ENCODE results near the gene HDAC4.

HDAC4 gene

DNA sequence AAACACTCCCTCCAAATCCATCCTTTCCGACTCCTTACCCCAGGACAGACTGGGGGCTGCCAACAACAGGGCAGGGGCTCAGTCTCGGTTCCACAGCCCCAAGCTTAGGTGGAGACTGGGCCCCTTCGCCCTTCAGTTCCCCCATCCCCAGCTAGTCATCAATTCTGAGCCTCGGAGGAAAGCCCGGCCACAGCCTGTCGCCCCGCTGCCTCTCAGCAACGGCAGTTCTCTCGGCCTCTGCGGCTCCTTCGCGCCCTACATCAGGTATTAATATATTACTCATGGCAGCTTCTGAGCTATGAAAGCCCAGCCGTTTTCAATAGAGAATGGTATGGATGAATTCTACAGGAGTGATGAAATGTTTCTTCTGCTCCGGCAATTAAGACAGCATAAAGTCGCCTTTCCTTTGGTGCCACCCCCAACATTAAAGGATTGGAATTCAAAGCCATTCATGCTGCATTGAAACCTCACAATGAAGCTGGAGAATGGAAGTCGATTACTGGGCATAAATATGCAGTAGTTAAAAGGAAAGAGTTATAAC is 2.8 kb downstream of the HDAC4 start:
- no peak for DNase-seq (ENCODE audit: low spot score)

DNA sequence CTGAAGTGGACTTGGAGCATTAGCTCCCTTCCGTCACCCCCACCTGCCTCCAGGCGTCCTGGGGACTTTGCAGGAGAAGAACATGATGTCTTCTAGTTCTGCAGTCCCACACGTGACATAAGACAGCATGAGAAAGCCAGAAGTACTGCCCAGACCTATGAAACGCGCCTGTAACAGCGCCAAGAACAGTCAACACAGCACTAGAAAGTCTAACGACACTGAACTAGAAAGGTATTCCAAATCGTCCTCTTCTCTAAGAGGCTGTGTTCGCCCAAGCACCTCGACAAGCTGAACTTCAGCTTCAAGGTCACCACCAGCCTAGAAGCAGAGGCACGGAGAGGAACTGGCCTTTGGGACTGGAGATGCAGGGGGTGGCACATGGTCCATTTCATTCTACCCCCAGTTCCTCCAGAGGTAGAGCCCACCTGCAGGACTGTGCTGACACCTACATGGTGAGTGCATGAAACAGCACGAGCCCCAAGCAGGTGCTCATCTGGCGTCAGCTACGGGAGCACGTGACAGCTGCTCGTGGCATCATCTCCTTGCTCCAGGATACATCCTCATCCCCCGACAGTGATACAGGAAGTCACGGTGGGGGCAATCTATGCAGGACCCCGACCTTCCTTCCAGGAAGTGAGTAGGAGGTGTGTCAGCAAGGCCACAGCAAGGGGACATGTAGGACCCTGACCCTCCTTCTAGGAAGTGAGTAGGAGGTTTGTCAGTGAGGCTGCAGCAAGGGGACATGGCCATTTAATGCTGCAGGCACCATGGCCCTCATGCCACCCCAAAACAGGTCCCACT is 3.7 kb downstream of the HDAC4 start:
- DNase-seq (ENCODE audit: low spot score), result no peak

DNA sequence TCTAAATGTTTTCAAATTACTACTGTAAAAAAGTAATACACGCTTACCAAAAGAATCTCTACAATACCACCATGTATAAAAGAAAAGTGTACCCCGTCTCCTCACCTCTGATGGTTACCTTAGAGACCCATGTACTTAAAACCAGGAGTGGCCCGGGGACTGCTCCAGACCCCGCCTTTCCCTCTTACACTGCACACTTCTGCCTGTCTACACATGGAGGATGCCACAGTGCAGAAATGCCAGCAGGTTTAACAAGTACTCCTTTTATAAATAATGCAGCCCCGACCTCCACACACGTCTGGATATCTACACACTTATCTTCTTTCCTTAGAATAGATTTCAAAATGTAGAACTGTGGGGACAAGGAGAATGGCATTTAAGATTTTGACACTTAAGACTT is 5.3 kb downstream of the HDAC4 start:
- DNase-seq (ENCODE audit: low spot score), result no peak

DNA sequence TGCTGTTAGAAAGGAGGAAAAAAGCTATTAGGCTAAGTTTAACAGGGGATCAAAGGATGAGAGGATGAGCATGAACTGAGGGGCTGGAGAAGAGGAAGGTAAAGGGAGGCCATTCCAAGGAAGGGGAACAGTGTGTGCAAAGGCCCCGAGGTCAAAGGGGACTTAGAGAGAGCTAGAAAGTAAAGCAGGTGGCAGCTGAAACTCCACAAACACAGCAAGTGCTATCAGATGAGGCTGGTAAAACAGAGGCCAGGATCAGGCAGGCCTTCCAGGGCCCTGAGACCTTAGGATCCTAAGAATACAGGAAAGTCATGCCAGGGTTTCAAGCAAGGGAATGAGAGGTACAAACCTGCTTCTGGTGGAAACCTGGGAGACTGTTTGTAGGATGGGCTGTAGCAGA is 5.8 kb downstream of the HDAC4 start:
- DNase-seq (ENCODE audit: low spot score), result no peak

DNA sequence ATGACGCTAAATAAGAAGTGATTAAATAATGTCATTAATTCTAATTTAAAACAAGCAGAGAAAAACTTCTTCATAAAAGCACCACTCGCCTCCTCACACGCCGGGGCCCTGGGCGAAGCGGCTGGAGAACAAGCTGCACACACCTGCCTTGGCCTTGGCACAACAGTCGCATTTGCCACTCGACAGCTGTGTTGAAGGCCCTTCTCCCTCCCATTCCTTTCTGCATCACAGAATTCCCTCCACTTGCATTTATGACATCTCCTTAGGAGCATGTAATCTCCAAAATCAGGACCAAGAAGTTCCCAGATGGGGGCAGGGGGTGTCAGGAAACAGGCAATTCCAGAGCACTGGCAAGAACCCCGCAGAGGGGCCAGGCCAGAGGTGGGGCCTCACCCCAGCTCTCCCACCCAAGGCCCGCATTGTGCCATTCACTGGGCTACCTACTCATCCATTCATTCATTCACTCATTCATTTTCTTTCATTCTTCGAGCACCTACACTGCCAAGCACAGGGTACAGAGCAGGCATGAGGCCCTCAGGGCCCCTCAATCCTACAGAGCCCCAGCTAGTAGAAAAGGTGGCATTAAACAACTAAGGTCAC is 6.4 kb downstream of the HDAC4 start:
- no peak for DNase-seq (ENCODE audit: low spot score)

DNA sequence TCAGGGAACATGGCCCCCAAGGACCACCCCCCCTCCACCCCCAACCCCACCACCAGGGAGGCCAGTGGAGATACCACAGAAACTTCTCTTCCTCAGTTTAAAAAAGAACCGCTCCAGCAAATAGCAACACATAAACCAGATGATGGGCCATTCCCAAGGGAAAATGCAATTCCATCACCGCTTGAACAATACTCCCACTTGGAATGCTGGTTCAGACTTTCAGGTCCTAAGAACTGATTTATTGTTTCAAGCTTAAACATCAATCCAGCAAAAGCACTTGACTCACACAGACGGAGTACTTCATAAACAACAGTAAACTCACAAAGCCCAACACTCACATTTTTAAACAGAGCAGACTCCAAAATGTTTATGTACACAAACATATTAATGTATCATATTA is 6.9 kb downstream of the HDAC4 start:
- DNase-seq (ENCODE audit: low spot score), result no peak

DNA sequence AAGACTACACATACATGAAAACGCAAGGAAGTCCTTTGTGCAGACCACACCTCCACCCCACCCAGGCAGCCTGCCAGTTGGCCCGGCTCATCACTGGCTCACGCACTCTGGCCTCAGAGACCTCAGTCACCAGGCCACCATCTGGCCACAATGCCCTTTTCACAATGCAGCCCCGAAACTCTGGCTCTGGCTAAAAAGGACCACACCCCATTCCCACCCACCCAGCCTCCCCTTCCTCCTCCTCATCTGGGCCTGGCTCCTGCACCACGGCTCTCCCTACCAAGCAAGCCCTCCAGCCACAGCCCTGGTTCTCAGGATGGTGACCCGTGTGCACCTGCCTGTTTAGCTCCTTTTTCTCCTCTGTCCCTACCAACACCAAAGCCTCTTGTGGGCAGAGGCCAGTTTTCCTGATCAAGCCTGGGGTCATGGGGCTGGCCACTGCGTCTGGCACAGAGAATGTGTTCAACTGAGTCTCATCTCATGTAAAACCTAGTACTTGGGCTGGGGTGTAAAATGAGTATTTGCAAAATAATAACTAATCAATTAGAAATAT is 7.4 kb downstream of the HDAC4 start:
- no peak for DNase-seq (ENCODE audit: low spot score)

DNA sequence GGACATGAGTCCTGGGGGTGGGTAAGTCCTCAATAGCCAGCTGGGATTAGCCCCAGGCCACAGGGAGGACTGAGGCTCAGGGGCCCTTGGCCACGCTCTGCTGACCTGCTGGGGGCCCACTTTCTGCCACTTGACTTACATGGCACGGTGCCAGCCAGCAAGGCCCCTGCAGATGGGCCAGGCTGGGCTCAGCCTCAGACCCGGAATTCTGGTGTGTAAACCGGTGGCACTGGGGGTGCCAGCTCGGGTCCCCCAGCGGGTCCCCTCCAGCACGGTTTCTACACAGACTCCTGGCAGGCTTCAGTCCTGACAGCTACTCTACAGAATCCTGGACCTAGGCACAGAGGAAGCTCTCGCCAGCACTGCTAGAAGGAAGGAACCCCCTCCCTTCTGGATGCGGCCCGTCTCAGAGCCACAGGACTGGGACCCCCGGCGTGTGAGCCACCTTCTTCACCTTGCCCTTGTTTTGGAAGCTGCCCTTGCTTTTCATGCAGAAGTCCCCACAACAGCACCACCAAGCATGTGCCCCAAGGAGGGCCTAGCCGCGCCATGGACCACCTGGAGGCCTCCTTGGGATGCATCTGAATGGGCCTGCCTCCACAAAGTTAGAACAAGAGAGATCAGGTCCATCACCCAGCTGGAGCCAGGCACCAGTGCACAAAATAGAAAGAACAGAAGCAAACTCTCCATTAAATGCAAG is 8.0 kb downstream of the HDAC4 start:
- DNase-seq (ENCODE audit: low spot score), result no peak

DNA sequence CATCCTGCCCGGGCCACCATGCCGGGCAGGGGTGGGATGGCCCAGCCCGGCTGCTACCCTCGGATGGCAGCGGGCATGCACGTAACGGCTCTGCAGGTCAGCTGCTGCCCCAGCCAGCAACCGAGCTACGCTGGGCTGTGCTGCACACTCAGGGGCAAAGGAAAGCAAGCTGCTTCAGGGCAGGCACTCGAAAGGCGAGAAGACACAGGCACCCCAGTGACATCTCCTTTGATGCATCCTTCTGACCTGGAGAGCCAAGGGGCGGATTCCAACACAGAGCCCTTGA is 8.8 kb downstream of the HDAC4 start:
- DNase-seq (ENCODE audit: low spot score), result no peak

DNA sequence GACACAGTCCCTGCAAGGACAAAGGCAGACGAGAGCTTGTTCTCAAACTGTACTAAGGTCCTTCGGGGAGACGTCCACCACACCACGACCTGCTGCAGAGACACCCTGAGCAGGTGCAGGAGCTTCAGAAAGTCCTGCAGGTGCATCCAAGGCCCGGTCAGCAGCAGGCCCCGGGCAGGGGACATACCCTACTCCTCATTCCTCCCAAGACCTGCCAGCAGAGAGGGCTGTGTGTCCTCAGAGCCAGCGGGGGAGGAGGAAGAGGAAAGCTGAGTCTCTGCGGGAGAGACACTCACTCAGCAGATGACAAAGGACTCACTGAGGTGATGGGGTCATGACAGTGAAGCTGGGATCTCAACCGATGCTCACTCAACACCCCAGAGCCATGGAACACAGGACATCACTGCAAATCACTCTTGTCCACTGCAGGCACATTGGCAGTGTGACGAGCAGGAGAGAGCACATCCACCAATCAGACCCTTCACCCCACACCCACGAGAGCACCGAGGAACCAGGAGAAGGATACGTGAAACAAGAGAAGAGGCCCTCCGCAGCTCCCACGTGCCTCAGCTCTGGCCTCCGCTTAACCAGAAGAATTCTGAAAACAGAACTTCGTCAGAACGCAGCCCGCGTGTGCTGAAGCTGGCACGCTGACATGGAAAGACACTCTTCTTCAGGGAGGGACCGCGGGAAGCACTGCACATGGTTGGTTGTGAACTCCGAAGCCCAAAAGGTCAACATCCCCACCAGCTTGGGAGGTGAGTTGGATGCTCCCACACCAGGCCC is 9.3 kb downstream of the HDAC4 start:
- no peak for DNase-seq (ENCODE audit: low spot score)

DNA sequence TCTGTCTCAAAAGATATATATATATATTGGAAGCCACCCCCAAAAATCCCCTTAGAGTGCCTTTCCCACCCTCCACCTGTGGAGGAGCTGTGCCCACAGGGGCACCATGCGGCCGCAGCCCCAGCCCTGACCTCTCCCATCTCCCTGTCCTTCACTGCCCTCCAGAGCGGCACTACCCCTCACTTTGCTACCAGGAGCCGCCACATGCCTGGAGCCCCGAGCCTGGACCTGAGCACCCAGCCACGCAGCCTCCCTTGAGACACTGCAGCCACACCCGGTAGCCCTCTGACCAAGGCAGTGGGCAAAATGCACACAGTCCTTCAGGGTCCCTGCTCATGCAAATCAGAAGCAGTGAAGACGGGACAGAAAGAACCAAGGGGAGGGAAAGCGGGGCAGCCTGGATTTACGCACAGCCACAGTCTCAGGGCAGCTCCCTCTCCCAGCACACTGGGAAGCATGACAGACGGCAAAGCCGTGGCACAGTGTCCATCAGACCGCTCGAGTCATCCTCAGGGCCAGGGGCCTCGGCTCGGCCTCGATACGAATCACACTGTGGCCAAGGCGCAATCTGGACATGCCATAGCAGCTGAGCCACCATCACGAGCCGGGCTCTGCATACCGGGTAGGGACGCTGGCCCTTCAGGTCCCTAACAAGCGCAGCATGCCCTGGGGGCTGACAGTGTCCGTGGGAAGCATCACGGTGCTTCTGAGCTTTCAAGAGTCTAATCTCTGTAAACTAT is 10.1 kb downstream of the HDAC4 start:
- DNase-seq (ENCODE audit: low spot score), result no peak

DNA sequence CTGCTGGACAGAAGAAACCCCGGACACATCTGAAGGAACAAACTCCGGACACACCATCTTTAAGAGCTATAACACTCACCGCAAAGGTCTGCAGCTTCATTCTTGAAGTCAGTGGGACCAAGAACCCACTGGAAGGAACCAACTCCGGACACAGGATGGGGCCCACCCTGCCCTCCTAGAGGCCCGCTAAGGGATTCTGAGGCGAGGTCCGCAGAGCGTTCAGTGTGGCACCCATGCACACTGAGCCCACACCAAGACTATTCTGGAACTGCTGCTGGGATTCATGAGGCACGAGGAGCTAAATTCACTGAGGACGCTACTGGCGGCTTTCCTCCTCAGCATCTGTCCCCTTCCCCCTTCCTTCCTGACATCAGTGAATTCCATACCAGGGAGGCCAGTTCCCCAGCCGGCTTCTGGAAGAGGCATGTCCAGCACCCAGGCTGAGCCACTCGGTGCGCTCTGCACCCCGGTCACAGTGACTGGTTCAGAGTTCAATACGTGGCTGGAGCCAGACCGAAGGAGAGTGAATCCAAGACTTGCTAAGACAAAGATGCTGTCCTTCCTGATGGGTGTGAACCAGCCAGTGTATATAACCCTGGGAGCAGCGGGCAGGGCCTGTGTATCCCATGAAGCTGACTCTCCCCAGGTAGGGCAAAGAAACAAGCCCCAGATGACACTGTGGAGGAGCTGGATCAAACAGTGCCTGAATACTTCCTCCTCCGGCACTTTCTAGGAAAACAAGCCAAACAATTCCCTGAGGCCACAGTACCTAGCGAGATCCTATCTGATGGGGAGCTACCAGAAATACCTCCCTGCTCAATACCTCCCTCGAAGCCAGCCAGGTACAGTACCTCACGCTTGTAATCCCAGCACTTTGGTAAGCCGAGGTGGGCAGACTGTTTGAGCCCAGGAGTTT is 11.1 kb downstream of the HDAC4 start:
- DNase-seq (ENCODE audit: low spot score), result no peak

DNA sequence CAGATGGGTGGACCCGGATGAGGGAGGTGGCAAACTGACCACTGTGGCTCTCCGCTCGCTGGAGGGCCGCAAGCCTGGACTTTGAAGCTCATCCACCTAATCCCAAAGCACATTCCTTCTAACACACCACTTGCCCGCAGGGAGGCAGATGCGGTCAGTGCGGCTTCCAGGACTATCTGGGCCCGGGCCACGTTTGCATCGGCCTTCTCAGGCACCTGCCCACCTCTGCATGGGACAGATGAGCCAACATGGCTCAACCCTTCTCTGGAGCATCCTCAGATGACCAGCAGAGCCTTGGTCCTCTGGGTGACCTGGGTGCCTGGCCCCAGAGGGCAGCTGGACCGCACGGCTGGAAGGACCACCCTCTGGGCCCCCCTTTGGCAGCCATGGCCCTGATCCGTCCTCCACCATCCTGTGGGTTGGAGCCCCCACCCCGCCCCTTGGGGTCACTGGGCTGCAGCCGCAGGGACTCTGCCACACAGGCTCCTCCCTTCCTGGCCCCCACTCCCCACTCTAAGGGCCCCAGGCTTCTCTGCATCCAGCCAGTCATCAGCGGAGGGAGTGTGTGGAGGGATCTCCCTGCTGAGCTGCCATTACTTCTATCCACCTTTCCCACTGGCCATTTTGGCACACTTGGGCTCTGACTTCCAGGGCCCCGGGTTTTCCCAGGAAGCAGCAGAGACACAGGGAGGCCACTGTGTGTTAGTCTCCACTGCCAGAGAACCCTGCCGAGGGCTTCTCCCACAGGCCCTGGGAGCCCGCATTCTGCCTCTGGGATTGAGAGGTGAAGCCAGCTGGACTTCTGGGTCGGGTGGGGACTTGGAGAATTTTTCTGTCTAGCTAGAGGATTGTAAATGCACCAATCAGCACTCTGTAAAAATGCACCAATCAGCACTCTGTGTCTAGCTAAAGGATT is 12.3 kb downstream of the HDAC4 start:
- no peak for DNase-seq (ENCODE audit: low spot score)

DNA sequence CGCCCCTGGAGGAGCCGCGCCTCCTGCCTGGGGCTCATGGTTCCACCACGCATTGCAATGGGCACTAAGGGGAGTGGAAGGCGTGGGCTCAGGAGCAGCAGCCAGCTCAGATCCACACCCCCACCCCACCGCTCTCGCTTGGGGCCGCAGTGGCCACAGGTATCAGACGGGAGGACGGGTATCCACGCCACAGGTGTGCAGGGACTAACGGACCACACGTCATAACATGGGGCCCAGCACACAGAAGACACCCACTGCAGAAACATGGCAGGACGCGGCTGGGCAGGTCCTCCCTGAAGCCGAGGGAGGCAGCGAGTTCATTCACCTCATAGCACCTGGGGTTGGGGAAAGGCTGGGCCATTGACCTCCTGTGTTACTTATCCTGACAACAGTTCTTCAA is 13.0 kb downstream of the HDAC4 start:
- no peak for DNase-seq (ENCODE audit: low spot score)

DNA sequence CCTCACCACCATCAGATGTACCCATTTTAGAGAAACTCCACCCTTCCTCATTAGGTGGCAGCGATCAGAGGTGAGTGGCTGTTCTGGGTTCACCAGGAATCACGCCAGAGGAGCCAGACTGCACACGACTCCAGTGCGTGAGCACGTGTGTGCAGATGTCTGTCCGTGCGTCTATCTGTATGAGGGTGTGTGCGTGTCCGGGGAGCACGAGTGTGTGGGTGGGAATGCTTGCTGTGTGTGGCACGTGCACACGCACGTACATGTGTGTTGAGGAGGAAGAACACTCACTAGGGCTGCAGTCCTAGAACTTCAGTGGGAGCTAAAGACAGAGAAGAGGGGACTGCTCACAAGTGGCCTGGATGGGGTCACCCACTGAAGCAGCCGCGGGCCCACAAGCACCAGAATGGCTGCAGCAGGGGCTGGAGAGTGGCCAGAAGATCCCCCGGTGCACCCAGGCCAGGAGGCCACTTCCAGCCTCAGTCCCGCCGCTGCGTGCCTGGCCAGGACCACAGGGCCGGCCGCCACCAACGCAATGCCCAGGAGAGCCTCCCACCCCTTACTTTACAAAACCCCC is 13.9 kb downstream of the HDAC4 start:
- no peak for DNase-seq (ENCODE audit: low spot score)

DNA sequence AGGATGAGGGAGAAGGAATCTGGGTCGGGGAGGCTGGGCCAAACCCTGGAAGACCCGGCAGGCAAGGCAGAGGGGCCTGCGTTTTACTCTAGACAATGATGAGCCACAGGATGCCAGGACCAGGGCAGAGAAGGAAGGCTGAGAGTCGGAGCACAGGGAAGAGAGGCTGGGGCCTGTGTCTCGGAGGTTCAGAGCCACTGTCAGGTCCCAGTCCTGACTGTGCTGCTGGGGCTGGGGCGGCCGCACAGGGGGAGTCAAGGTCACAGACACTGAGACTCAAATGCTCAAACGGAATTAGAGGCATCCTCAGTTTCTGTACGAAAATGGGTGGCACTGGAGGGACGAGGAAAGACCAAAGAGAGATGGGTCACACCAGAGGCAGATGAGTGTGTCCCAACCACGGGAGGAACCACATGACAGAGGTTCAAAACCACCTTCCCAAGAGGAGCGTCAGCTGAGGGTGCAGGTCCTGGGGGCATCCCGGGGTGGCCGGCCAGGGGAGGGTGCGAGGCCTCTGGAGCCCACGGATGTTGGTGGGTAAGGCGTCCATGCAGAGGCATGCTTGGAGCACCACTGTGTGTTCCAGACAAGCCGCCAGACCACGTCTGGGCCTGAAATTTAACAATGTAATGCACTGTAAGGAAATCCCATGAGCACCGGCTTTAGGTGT is 14.7 kb downstream of the HDAC4 start:
- DNase-seq (ENCODE audit: low spot score), result no peak

DNA sequence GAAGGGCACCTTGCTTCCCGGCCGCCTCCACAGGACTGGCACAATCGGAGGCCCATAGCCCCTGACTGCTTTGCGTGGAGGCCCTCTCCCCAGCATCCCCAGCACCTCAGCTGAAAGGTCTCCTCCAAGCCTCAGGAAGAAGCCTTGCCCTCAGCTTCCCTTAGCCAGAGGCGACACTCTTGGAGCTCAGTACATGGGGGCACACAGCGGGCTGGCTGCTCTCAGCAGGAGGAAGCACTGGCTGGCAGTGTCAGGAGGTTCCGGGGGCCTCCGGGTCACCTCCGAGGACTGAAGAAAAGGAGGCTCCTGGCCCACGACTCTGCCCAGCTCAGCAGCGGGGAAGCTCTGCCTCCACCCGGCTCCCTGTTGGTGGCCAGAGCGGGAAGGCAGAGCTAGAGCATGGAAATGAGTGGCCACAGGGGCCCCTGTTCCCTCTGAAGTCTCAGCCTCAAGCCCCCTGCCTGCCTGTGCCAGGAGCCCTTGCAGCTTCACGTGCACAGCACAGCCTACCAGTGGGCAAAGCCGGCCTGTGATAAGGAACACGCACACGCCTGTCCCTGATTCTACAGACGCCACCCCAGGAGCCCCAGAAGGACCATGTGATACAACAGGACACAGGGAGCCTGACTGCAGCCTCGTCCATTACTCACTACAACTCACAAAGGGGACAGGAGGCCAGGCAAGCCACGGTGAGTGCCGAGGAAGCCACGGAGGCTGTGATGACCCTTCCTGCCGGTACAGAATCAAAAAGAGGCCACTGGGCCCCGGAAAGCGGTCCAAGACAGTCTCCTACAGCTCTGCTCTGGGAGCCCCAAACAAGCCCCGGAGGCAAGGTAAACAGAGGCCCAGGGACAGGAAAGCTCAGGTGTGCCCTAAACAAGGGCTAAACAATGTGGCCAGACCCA is 15.5 kb downstream of the HDAC4 start:
- no peak for DNase-seq (ENCODE audit: low spot score)
